PFSK-1 (cell line): Measurements from ENCODE around the gene ABCD3.

Source experiments
- FOXP2 ChIP-seq: optimal IDR thresholded peaks from 2 replicates; pipeline ENCODE3; 2011; ENCODE audit warnings: borderline replicate concordance, control low read depth, inconsistent platforms; ENCODE audit not compliant: insufficient read depth; ENCODE audit errors: extremely low read length, extremely low read depth
- POLR2AphosphoS5 ChIP-seq: IDR thresholded peaks from 2 replicates; pipeline ENCODE4 v1.6.1; 2012; ENCODE audit warnings: low read depth, mild to moderate bottlenecking, control low read depth, low read length, moderate library complexity

DNA sequence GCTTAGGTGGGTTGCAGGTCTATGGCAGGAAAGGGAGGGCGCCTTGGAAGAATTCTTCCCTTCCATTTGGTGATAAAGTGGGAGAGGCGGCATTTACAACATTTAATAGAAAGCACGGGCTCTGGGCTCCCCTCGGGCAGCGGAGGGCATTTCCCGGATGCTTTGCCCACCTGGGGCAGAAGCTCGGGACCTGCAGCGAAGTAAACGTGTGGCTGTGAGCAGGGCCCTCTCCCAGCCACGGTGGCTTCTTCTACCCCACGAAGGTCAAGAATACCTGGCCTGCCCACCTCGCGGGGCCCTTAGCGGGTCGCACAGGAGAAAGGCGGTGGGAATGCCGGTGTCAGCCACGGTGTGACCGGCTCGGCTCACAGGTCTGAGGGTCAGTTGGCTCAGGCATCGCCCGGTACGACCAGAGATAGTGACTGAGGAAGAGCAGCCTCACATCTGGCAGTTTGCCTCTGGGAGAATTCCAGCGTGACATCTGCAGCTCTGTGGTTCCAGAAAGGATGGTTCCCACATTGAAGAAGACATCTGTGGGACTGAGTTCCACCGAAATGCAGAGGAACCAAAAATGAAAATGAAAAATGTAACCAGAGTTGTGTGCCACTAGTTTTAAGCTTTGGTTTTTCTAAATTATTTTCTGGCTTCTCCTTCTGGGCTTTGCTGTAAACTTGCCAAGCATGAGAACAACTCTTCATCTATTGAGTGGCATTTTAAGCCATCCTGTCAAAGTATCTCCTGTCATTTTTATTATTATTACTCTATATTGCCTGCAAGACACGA, 124.1 kb downstream of the ABCD3 start:
- TF ChIP-seq POLR2AphosphoS5 (no peak), FOXP2 (no peak)
